GM15510 (cell line): ENCODE results near the gene SLC20A1.

Experiments
- POLR2A ChIP-seq: IDR thresholded peaks from 3 replicates; pipeline ENCODE4 v1.6.1; 2011; ENCODE audit warnings: borderline replicate concordance; ENCODE audit not compliant: insufficient read length; ENCODE audit errors: extremely low read depth

Gene SLC20A1

GRCh38 chr2:112640800-112641675 lies 4.7 kb upstream of the SLC20A1 start:
- no peak for TF ChIP-seq POLR2A

- TF ChIP-seq POLR2A = no peak
Observed at GRCh38 chr2:112641701-112642100, 4.0 kb upstream of the SLC20A1 start.

DNA sequence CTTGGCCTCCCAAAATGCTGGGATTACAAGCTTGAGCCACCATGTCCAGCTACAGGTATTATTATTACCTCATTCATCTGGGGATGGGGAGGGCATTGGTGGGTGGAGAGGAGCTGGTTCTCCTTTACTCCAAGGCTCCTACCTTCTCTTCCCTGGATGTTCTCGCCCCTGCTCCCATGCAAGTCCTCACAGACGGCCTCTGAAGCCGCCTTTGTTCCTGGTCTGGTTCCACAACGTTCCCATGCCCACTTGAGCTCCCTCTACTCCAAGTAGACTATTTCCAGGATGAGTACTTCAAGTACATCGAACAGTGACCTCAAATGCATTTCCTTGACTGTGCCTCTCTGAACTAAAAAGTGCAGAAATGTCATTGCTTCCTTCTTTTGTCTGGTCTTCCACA lies 3.2 kb upstream of the SLC20A1 start:
- TF ChIP-seq POLR2A = no peak

DNA sequence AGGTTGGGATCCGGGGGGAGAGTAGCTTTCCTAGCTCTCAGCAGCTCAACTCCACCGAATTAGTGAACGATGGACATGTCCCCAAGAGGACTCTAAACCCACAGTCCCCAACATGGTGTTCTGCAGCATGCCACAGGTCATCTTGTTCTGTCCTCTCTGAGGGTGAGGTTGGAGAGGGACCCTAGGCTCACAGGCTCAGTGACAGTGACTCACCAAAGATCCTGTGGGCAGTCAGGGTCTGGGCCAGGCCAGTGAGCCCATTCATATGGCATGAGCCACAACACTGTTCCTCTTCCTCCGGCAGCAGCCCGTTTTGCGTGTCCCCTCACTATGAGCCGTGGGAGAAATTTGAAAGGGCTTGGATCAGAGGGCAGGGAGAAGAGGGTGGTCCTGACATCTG lies 2.8 kb upstream of the SLC20A1 start:
- no peak for TF ChIP-seq POLR2A

DNA sequence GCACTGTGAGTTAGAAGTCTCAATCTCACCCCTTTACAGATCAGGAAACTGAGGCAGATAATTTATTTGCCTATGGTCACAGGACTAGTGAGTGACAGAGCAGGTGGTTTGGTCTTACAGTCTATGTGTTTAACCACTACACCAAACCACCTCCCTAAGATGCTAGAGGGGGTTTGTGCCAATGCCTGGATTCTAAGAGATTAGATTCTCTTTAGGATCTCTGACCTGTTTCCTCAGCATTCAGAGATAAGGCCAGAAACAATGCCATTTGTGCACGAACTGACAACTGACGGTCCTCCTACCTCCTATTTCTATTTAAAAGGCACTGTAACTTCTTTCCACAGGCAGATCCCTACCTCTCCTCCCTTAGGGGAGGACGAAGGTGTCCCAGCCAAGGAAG lies 2.3 kb upstream of the SLC20A1 start:
- no peak for TF ChIP-seq POLR2A

DNA sequence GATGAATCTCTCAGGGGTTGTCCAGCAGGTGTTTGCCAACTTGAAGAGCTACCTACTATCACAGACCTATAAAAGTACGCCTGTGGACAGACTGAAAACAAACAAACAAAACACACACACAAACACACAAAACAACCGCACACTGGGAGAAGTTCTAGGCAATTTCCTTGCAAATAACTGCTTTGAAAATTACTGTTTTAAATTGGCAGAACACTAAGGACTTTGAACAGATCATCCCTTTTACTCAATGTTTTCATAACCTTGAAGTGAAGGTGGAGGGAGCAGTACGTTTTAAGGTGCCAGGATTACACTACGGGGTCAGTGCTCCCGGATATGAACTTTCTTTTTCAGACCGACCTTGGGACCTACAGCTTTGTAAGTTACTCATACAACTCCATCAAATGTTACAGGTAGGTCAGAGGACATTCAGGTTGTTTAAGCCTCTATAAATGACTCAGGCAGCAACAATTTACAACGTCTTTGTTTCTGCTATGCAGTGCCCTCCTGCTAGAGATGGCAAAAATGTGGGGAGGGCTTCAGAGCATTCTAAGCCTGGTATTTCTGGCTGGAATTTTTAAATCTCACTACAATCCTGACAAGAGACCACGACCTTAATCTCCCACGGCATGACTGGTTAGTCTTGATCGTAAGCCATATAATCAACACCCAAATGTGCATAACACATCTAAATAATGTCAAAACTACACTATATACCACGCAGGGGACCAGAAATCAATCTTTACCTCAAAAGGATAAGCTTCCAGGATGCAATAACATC lies 1.4 kb upstream of the SLC20A1 start:
- TF ChIP-seq POLR2A = no peak

DNA sequence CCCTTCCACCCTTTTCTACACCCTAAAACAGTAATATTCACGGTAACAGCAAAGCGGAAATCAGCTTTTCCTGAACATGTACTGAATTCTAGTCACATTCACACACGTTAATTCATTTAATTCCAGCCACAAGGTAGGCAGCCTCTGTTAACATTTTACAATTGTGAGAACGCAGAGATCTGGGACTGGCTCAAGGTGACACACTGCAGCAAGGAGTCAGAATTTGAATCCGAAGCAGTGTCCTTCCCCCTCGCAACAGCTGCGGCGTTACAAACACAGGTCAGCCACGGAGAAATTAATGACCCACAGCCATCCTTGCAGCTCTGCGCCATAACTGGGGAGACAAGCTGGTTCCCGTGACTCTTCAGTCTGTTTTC lies 818 bp upstream of the SLC20A1 start:
- TF ChIP-seq POLR2A = no peak

GRCh38 chr2:112646102-112646719 lies 472 bp downstream of the SLC20A1 start:
- TF ChIP-seq POLR2A = no peak

DNA sequence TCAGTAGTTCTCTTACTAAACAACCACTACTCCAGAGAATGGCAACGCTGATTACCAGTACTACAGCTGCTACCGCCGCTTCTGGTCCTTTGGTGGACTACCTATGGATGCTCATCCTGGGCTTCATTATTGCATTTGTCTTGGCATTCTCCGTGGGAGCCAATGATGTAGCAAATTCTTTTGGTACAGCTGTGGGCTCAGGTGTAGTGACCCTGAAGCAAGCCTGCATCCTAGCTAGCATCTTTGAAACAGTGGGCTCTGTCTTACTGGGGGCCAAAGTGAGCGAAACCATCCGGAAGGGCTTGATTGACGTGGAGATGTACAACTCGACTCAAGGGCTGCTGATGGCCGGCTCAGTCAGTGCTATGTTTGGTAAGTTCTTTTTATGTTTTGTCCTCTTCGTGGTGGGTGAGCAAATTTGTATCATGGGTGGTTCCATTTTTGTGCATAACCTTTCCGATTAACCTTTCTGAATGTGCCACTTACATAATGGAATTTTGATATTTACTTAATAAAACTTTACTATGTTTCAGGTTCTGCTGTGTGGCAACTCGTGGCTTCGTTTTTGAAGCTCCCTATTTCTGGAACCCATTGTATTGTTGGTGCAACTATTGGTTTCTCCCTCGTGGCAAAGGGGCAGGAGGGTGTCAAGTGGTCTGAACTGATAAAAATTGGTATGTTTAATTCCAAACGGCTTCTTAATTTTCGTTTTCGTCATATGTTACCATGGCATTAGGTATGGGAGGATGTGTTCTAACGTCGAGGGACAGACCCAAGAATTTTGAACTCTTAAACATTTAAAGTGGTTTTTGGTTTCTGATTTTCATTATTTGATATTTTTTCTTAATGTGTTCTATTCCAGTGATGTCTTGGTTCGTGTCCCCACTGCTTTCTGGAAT lies 1.3 kb downstream of the SLC20A1 start:
- TF ChIP-seq POLR2A = no peak

DNA sequence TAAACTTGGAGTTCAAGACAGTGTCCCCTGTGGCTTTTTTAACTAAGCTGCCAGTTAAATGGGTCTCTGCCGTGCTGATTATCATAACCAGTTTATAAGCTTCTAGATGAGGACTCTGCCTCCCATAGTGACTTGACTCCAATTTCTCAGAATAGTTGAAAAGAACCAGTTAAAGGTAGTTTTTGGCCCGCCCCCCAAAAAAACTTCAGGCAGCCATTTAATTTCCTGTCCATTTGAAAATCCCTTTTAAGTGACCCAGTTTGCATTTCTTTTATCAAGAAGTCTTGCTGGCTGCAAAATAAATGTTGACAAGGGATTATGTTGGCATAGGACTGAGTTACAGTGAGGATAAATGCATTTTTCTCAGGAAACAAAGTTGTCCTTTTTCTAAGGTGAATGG lies 2.3 kb downstream of the SLC20A1 start:
- TF ChIP-seq POLR2A = no peak

- no peak for TF ChIP-seq POLR2A
Observed at GRCh38 chr2:112656679-112657078, 10.9 kb downstream of the SLC20A1 start.

DNA sequence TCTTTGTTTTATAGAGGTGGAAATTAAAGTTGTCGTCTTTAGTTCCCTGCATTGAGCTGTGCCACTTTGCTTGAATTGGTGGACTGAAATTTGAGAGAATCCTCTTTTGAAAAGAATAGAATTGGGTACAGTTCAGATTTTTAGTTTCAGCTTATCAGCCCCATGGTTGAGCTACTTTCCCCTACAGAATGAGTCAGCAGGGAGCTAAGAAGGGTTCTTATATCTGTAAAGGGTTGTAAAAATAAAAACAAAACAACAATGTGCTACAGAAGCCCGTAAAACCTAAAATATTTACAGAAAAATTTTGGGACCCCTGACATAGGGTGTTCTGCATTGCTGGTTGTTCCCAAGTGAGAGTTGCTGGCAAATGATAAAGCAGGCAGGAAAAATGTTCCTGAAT lies 12.6 kb downstream of the SLC20A1 start:
- no peak for TF ChIP-seq POLR2A

- no peak for TF ChIP-seq POLR2A
Observed at GRCh38 chr2:112658839-112659667, 13.3 kb downstream of the SLC20A1 start.

GRCh38 chr2:112660138-112660537 lies 14.4 kb downstream of the SLC20A1 start:
- TF ChIP-seq POLR2A = no peak
